ENCODE results near the gene DNASE1L1. TPM values are rescaled to one million over a fixed set of nuclear protein-coding genes. Genes with fewer than 3 reads are reported as not detected.

The DNASE1L1 gene
- polyA plus RNA-seq, 1 donor from 2014 or later, result 9.2 TPM

DNA sequence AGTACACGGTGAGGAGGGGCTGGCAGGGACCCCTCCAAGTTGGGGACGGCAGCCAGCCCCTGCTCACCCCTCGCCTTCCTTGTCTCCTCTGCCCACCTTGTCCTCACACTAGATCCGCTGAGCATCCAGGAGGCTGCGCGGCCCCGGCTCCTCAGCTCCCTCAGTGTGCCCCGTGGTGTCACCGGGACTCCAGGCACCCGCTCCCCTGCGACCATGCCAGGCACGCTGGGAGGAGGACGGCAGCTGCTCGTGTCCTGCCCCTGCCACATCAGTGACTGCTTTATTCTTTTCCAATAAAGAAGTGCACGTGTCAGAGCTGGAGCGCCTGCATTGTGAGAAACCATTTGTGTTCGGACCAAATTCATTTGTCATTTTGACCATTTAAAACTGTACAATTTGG, 41.3 kb upstream of the DNASE1L1 start:
- no peak for TF ChIP-seq TAF1 (IDR thresholded peaks at IDR 0.05; ENCODE audit: low read depth)
- TF ChIP-seq, protein P1, sequence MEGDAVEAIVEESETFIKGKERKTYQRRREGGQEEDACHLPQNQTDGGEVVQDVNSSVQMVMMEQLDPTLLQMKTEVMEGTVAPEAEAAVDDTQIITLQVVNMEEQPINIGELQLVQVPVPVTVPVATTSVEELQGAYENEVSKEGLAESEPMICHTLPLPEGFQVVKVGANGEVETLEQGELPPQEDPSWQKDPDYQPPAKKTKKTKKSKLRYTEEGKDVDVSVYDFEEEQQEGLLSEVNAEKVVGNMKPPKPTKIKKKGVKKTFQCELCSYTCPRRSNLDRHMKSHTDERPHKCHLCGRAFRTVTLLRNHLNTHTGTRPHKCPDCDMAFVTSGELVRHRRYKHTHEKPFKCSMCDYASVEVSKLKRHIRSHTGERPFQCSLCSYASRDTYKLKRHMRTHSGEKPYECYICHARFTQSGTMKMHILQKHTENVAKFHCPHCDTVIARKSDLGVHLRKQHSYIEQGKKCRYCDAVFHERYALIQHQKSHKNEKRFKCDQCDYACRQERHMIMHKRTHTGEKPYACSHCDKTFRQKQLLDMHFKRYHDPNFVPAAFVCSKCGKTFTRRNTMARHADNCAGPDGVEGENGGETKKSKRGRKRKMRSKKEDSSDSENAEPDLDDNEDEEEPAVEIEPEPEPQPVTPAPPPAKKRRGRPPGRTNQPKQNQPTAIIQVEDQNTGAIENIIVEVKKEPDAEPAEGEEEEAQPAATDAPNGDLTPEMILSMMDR (IDR thresholded peaks at IDR 0.05; ENCODE audit: poor library complexity, severe bottlenecking), result no peak
- TF ChIP-seq, protein P2, sequence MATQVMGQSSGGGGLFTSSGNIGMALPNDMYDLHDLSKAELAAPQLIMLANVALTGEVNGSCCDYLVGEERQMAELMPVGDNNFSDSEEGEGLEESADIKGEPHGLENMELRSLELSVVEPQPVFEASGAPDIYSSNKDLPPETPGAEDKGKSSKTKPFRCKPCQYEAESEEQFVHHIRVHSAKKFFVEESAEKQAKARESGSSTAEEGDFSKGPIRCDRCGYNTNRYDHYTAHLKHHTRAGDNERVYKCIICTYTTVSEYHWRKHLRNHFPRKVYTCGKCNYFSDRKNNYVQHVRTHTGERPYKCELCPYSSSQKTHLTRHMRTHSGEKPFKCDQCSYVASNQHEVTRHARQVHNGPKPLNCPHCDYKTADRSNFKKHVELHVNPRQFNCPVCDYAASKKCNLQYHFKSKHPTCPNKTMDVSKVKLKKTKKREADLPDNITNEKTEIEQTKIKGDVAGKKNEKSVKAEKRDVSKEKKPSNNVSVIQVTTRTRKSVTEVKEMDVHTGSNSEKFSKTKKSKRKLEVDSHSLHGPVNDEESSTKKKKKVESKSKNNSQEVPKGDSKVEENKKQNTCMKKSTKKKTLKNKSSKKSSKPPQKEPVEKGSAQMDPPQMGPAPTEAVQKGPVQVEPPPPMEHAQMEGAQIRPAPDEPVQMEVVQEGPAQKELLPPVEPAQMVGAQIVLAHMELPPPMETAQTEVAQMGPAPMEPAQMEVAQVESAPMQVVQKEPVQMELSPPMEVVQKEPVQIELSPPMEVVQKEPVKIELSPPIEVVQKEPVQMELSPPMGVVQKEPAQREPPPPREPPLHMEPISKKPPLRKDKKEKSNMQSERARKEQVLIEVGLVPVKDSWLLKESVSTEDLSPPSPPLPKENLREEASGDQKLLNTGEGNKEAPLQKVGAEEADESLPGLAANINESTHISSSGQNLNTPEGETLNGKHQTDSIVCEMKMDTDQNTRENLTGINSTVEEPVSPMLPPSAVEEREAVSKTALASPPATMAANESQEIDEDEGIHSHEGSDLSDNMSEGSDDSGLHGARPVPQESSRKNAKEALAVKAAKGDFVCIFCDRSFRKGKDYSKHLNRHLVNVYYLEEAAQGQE (IDR thresholded peaks at IDR 0.05; ENCODE audit: borderline replicate concordance), result no peak
- TF ChIP-seq EP300 (conservative IDR thresholded peaks at IDR 0.05; ENCODE audit: poor library complexity, severe bottlenecking), result no peak
- TF ChIP-seq MXI1 (conservative IDR thresholded peaks at IDR 0.05; ENCODE audit: poor library complexity, severe bottlenecking), result no peak
- no peak for TF ChIP-seq RAD21 (conservative IDR thresholded peaks at IDR 0.05)
- no peak for TF ChIP-seq POLR2AphosphoS5 (IDR thresholded peaks at IDR 0.05)
- no peak for TF ChIP-seq EZH2 (IDR thresholded peaks at IDR 0.05; ENCODE audit: borderline replicate concordance, insufficient read depth, low read length, poor library complexity, severe bottlenecking)
- no peak for TF ChIP-seq SMC3 (conservative IDR thresholded peaks at IDR 0.05; ENCODE audit: poor library complexity)
- Histone ChIP-seq H3K27me3 (ENCODE audit: insufficient read depth, low read depth, low read length) (no peaks in the 10 kb centered on the region), H3K4me2 (ENCODE audit: low read length) (no peak overlapping the region), H3K9me2 (ENCODE audit: insufficient read depth, low read length) (no peaks in the 10 kb centered on the region), H3K4me3 (ENCODE audit: low read length) (no peak overlapping the region), H3K36me3 (ENCODE audit: insufficient read depth, low read length) (no peaks in the 10 kb centered on the region), H3K9ac (ENCODE audit: low read length) (no peak overlapping the region), H3F3A (ENCODE audit: insufficient read depth, low read length, poor library complexity, severe bottlenecking) (no peaks in the 10 kb centered on the region), H3K9me3 (ENCODE audit: low read length) (no peaks in the 10 kb centered on the region), H4K20me1 (ENCODE audit: insufficient read depth) (no peaks in the 10 kb centered on the region), H2AFZ (ENCODE audit: low read depth, low read length) (no peak overlapping the region), H3K79me2 (replicated peaks; ENCODE audit: insufficient read depth, low read length) (peaks cover under 1% of the 10 kb centered on the region), H3K27ac (ENCODE audit: low read length) (no peak overlapping the region)

DNA sequence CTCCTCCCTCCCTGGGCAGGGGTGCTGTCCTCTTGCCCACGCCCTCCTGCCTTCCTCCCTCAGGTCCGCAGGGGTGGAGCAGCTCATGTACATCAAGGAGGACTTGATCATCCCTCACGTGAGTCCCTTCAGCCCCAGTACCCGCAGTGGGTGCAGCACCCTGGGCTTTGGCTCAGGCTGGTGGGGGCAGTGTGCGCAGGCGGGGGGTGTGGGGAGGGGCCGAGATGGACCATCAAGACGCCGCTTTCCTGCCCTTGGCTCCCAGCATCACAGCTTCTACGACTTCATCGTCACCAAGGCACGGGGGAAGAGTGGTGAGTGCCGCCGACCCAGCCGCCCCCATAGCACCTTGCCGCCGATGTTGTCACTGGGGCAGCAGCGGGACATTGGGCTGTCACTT, 40.6 kb upstream of the DNASE1L1 start:
- H3K9me3 ChIP-seq (ENCODE audit: low read length), result no peaks in the 10 kb centered on the region
- no peaks in the 10 kb centered on the region for H3K27me3 ChIP-seq (ENCODE audit: insufficient read depth, low read depth, low read length)
- H4K20me1 ChIP-seq (ENCODE audit: insufficient read depth), result no peaks in the 10 kb centered on the region
- H2AFZ ChIP-seq (ENCODE audit: low read depth, low read length), result no peak overlapping the region
- TF ChIP-seq, protein P1 (IDR thresholded peaks at IDR 0.05; ENCODE audit: poor library complexity, severe bottlenecking), result no peak
- no peak for TF ChIP-seq EP300 (conservative IDR thresholded peaks at IDR 0.05; ENCODE audit: poor library complexity, severe bottlenecking)
- no peak for TF ChIP-seq RAD21 (conservative IDR thresholded peaks at IDR 0.05)
- no peak for TF ChIP-seq MXI1 (conservative IDR thresholded peaks at IDR 0.05; ENCODE audit: poor library complexity, severe bottlenecking)
- no peak for TF ChIP-seq POLR2AphosphoS5 (IDR thresholded peaks at IDR 0.05)
- TF ChIP-seq SMC3 (conservative IDR thresholded peaks at IDR 0.05; ENCODE audit: poor library complexity), result no peak
- TF ChIP-seq EZH2 (IDR thresholded peaks at IDR 0.05; ENCODE audit: borderline replicate concordance, insufficient read depth, low read length, poor library complexity, severe bottlenecking), result no peak
- TF ChIP-seq, protein P2 (IDR thresholded peaks at IDR 0.05; ENCODE audit: borderline replicate concordance), result no peak
- no peak for TF ChIP-seq TAF1 (IDR thresholded peaks at IDR 0.05; ENCODE audit: low read depth)
- H3K9me2 ChIP-seq (ENCODE audit: insufficient read depth, low read length), result no peaks in the 10 kb centered on the region
- H3F3A ChIP-seq (ENCODE audit: insufficient read depth, low read length, poor library complexity, severe bottlenecking), result no peaks in the 10 kb centered on the region
- peaks cover 4% of the 10 kb centered on the region for H3K79me2 ChIP-seq (replicated peaks; ENCODE audit: insufficient read depth, low read length)
- no peak overlapping the region for H3K27ac ChIP-seq (ENCODE audit: low read length)
- no peak overlapping the region for H3K4me2 ChIP-seq (ENCODE audit: low read length)
- H3K36me3 ChIP-seq (ENCODE audit: insufficient read depth, low read length), result no peaks in the 10 kb centered on the region
- H3K9ac ChIP-seq (ENCODE audit: low read length), result no peak overlapping the region
- H3K4me3 ChIP-seq (ENCODE audit: low read length), result no peak overlapping the region

Data from neural cell (in vitro differentiated cells).